GM04504 (cell line): ENCODE data around the gene DHTKD1.
"Not testable (repeated sequence)": the region's sequence is repeated elsewhere in the genome, so short reads cannot be mapped to it uniquely, and the experiment has no call there.

Experiments used
- DNase-seq: peaks from one replicate; pipeline ENCODE4 v3.0.0-alpha.2; 2012; ENCODE audit warnings: low read depth

Gene DHTKD1

GRCh38 chr10:12140038-12140437 lies 71.3 kb downstream of the DHTKD1 start:
- no peak for DNase-seq

DNA sequence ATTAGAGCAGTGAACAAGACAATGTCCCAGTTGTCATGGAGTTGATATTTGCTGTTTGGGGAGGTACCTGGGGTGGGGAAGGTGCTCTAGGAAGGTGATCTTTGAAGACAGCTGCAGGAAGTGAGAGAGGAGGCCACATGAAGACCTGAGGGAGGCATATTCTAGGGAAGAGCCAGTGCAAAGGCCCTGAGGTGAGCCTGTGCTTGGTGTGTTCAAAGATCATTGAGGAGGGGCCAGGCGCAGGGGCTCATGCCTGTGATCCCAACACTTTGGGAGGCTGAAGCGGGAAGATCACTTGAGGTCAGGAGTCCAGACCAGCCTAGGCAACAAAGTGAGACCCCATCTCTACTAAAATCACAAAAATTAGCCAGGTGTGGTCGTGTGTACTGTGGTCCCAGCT lies 75.8 kb downstream of the DHTKD1 start:
- no peak for DNase-seq

DNA sequence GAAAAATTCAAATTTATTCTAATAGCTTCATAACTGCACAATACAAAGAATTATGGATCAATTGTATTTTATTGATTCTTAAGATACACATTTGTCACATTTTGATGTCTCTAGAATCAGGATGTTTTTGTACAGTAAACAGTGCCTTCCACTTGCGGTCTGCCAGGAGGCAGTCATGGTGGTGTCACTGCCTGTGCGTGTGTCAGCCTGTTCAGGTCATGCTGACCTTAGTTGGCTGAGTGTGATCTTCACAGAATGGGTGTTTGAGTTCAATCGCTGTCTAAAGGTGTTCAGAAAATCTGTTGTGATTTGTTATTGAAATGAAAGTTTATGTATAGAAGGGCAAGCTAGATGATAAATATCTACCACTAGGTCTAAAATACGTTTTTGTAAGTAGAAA lies 81.4 kb downstream of the DHTKD1 start:
- DNase-seq, result no peak

DNA sequence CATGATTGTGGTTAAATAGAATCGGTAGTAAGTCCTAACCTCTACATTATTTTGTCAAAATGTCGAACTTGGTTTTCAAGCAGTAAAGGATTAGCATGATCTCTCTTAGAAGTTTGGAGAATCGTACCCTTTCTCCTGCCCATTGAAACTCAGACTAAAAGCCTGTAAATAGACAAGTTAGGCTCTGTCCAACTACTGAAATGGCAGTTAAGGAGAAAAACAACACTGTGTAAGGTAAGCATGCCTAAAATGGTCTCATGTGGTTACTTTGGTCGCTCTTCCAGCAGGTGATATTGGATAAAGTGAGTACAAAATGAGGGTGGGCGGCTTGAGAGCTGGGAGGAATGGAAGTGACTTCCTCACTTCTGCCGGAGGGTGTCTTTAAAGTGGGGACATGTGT lies 85.8 kb downstream of the DHTKD1 start:
- DNase-seq, result no peak

DNA sequence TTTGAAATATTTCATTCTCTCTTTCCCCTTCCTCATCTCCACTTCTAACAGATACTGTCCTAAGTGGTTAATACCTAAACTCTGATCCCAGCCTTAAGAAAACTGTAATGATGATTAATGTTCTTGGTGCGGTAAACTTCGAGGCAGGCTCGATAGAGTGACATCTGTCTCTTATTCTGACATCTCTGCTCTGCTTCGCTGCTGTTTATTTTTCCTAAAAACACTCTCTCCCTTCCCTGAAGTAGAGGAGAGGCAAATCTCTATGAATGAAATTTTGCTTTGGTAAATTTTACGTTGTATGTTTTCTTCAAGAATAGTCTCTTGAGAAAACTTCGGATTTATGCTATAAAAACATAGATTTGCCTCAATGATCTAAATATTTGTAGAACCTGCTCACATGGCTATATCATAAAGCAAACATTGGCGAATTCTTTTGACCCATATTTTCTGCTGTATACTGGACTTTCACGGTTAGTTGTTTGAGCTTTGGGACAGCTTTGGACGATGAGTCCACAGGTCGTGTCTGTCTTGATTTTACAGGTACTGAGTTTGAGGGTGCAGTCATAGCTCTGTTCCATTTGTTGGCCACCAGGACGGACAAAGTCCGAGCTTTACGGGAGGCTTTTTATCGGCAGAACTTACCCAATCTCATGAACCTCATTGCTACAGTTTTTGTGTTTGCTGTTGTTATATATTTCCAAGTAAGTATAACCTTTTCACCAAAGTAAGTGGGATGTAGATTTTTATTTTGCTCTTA lies 87.8 kb downstream of the DHTKD1 start:
- no peak for DNase-seq

GRCh38 chr10:12158111-12158510 lies 89.4 kb downstream of the DHTKD1 start:
- no peak for DNase-seq

DNA sequence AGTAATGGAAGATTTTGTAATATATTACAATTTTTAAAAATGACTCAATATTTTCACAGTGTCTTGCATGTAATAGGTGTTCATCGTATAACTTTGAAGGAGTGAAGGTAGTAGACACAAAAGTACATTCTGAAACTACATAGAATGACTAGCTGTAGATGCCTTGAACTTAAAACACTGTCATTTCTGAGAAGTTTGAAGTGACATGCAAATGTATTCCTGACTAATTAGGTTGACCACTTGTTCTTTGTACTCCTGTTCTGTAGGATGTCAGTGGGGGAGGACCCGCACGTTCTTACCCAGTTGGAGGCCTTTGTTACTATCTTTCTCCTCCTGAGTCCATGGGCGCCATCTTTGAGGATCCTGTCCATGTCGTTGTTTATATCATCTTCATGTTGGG lies 91.9 kb downstream of the DHTKD1 start:
- DNase-seq, result no peak

DNA sequence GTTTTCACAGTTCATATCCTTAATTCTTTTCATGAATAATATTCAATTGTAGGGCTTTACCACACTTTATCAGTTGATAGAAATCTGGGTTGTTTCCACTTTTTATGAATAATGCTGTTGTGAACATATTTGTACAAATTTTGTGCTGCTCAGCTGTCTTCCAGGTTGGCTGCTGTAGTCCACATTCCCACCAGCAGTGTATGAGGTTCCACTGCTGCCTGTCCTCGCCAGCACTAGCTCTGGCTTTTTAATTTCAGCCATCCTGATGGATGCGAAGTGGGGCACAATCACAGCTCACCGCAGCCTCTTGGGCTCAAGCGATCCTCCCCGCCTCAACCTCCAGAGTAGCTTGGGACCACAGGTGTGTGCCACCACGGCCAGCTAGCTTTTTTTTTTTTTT lies 94.2 kb downstream of the DHTKD1 start:
- no peak for DNase-seq

- no peak for DNase-seq
These were observed 95.3 kb downstream of the DHTKD1 start for GRCh38 chr10:12164085-12164484.

DNA sequence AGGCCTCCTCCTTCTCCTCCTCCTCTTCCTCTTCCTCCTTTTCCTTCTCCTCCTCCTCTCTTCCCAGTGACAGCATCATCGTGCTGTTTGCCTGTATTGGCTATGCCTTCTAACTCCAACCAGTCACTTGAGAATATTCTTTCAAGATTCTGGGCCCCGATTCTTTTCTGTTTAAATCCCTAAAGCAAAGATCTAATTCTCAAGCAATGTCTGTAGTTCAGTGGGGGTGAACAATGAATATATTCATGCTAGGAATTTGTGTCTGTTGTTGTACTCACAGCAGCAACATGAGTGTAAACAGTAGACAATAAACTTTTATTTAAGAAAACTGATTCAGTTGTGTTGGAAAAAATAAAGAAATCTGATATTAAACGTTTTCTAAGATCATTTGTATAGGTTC lies 96.3 kb downstream of the DHTKD1 start:
- no peak for DNase-seq

- no peak for DNase-seq
These were observed 97.4 kb downstream of the DHTKD1 start for GRCh38 chr10:12165999-12166775.

DNA sequence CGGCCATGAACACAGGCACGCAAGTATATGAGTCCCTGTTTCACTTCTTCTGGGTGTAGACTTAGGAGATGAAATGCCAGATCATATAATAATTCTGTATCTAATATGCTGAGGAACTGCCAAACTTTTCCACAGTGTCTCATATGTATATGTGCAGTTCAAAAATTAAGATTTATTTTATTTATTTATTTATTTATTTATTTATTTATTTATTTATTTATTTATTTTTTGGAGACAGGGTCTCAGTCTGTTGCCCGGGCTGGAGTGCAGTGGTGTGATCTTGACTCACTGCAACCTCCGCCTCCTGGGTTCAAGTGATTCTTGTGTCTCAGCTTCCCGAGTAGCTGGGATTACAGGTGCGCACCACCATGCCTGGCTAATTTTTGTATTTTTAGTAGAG lies 102.8 kb downstream of the DHTKD1 start:
- not testable (repeated sequence) for DNase-seq
